GM12878 (cell line): ENCODE data around the gene PSMB8. TPM values are rescaled to one million over a fixed set of nuclear protein-coding genes. Genes with fewer than 3 reads are reported as not detected.

Source experiments
- ATAC-seq: fragments of 200-7000 bp; cut with Tn5 transposase; 3 replicates; pipeline ENCODE4 v1.9.1; 2020; ENCODE audit warnings: mild to moderate bottlenecking, moderate library complexity
- BruUV-seq: library from RNA; stranded (reverse); fragments of 400-500 nt; replicated peaks from 2 replicates; lab custom pipeline; 2021; lab: Mats Ljungman, UMichigan
- CTCF ChIA-PET: fragments of 300-600 bp; sonication (Branson Sonifier 250); formaldehyde crosslinking; extraction: SDS; loops from one replicate; lab custom pipeline; 2021; ENCODE audit warnings: inconsistent platforms; lab: Yijun Ruan, JAX
- POLR2A ChIA-PET: fragments of 350-600 bp; formaldehyde crosslinking; extraction: SDS; loops from one replicate; lab custom pipeline; 2021; ENCODE audit warnings: inconsistent platforms; lab: Charles Lee
- RAD21 ChIA-PET: fragments of 300-600 bp; sonication (Branson Sonifier 250); formaldehyde crosslinking; loops from one replicate; lab custom pipeline; 2023; ENCODE audit warnings: antibody characterized with exemption; ENCODE audit not compliant: unreplicated experiment; lab: Charles Lee
- SMC1A ChIA-PET: fragments of 300-600 bp; sonication (Branson Sonifier 250); formaldehyde crosslinking; loops from one replicate; lab custom pipeline; 2023; ENCODE audit not compliant: unreplicated experiment, uncharacterized antibody; lab: Charles Lee
- DNase-seq: peaks from one replicate; pipeline ENCODE4 v3.0.0-alpha.2; 2011; ENCODE audit warnings: low read depth, low spot score
- FAIRE-seq: peaks from 3 replicates; lab custom pipeline; 2011; peaks lifted over from hg19 to GRCh38; lab: Jason Lieb, UNC
- H2AFZ ChIP-seq: 2 replicates; pipeline ENCODE4 v1.6.0; 2011; ENCODE audit warnings: low read depth, low read length, control low read depth; ENCODE audit not compliant: control insufficient read depth
- H3K27ac ChIP-seq: 2 replicates; pipeline ENCODE4 v1.5.1; 2011; ENCODE audit warnings: control low read depth; ENCODE audit not compliant: control insufficient read depth, insufficient read depth
- H3K27me3 ChIP-seq, 2 experiments: replicated peaks in 1 of 2; 2 replicates each; pipeline versions ENCODE4 v1.6.0 to v1.6.1; 2011; ENCODE audit warnings: low read length in 1 of 2; ENCODE audit not compliant: control insufficient read depth in 2 of 2, insufficient read depth in 2 of 2
- H3K36me3 ChIP-seq, 2 experiments: 2 replicates each; pipeline ENCODE4 v1.5.1; 2011; ENCODE audit warnings: low read length in 1 of 2; ENCODE audit not compliant: control insufficient read depth in 2 of 2, insufficient read depth in 2 of 2
- H3K4me1 ChIP-seq: 2 replicates; pipeline ENCODE4 v1.6.1; 2011; ENCODE audit warnings: mild to moderate bottlenecking, low read length, moderate library complexity, mixed read lengths; ENCODE audit not compliant: control insufficient read depth, insufficient read depth
- H3K4me2 ChIP-seq: 2 replicates; pipeline ENCODE4 v1.6.0; 2011; ENCODE audit warnings: control low read depth; ENCODE audit not compliant: control insufficient read depth, insufficient read depth
- H3K4me3 ChIP-seq: fragments of 200-600 bp; sonication (generic); 2 replicates; pipeline ENCODE4 v1.5.1; 2016
- H3K79me2 ChIP-seq: 2 replicates; pipeline ENCODE4 v1.6.0; 2011; ENCODE audit warnings: low read length; ENCODE audit not compliant: control insufficient read depth, insufficient read depth
- H3K9ac ChIP-seq: 2 replicates; pipeline ENCODE4 v1.8.0; 2011; ENCODE audit warnings: low read length, control low read depth, mixed read lengths; ENCODE audit not compliant: control insufficient read depth, insufficient read depth
- H3K9me3 ChIP-seq: replicated peaks from 3 replicates; pipeline ENCODE4 v1.5.1; 2011; ENCODE audit warnings: mild to moderate bottlenecking, low read length; ENCODE audit not compliant: control insufficient read depth, insufficient read depth
- H4K20me1 ChIP-seq: 2 replicates; pipeline ENCODE4 v1.6.0; 2011; ENCODE audit not compliant: control insufficient read depth, insufficient read depth
- CBX3 ChIP-seq: fragments of 200-600 bp; sonication (generic); IDR thresholded peaks from 2 replicates; pipeline ENCODE4 v1.6.1; 2016; ENCODE audit warnings: low read depth, borderline replicate concordance
- E4F1 ChIP-seq: fragments of 450-650 bp; IDR thresholded peaks from 2 replicates; pipeline ENCODE4 v1.6.1; 2018; ENCODE audit warnings: borderline replicate concordance, mild to moderate bottlenecking; ENCODE audit not compliant: partially characterized antibody
- JUNB ChIP-seq: IDR thresholded peaks from 2 replicates; pipeline ENCODE4 v1.6.1; 2016; ENCODE audit warnings: antibody characterized with exemption, mild to moderate bottlenecking
- MXI1 ChIP-seq: fragments of 150-350 bp; IDR thresholded peaks from 2 replicates; pipeline ENCODE4 v1.6.1; 2011; ENCODE audit warnings: low read depth, mild to moderate bottlenecking, inconsistent platforms, low read length, improper control_type of control experiment
- NFYB ChIP-seq: IDR thresholded peaks from 2 replicates; pipeline ENCODE4 v1.6.1; 2011; ENCODE audit warnings: low read depth, mild to moderate bottlenecking, low read length, improper control_type of control experiment, moderate library complexity; ENCODE audit not compliant: insufficient read depth
- SMARCA5 ChIP-seq: fragments of 450-650 bp; IDR thresholded peaks from 2 replicates; pipeline ENCODE4 v1.6.1; 2017; ENCODE audit warnings: mild to moderate bottlenecking
- SPI1 ChIP-seq: IDR thresholded peaks from 2 replicates; pipeline ENCODE4 v1.6.1; 2011; ENCODE audit warnings: low read depth, mild to moderate bottlenecking, low read length, moderate library complexity, borderline replicate concordance; ENCODE audit not compliant: insufficient read depth
- STAT3 ChIP-seq: IDR thresholded peaks from 2 replicates; pipeline ENCODE4 v1.6.1; 2011; ENCODE audit warnings: low read depth, low read length, improper control_type of control experiment
- SUZ12 ChIP-seq: fragments of 200-600 bp; sonication (generic); IDR thresholded peaks from one replicate; pipeline ENCODE4 v1.6.1; 2018; ENCODE audit warnings: antibody characterized with exemption, mild to moderate bottlenecking; ENCODE audit not compliant: unreplicated experiment
- TCF12 ChIP-seq: IDR thresholded peaks from 2 replicates; pipeline ENCODE4 v1.6.1; 2011; ENCODE audit warnings: low read depth, mild to moderate bottlenecking, low read length
- WGBS: methylation state at CpG from one replicate; pipeline ENCODE4 v1.1.6; 2016; ENCODE audit warnings: low lambda C conversion rate; ENCODE audit not compliant: insufficient replicate concordance, insufficient coverage; ENCODE audit errors: missing lambda C conversion rate; 5-methylcytosine and 5-hydroxymethylcytosine counted together
- in situ Hi-C: fragments of 300-500 bp; cut with MboI; formaldehyde crosslinking; loops from 9 replicates; pipeline ENCODE4 v1.14.3; 2018; ENCODE audit warnings: mixed read lengths
- intact Hi-C: fragments of 100-400 bp; cut with micrococcal nuclease; formaldehyde crosslinking; loops from one replicate; pipeline ENCODE4 v1.14.2; 2022; ENCODE audit not compliant: unreplicated experiment
- polyA plus RNA-seq, 11 experiments: library from polyadenylated mRNA; depleted of rRNA in 4 of 11; unstranded in 6 of 11; stranded (reverse) in 5 of 11; fragments of >200 nt; fragmentation: Nextera tagmentation in 4 of 11; fragmentation: Illumina TruSeq in 1 of 11; extraction: Ambion mirVana in 4 of 11; extraction: Trizol in 1 of 11; gene quantifications; 1 replicate in 1 of 11; 2 replicates in 10 of 11; pipeline versions ENCODE4 v1.2.1 to v1.2.3, GENCODE V29; 2011 to 2016; ENCODE audit warnings: inconsistent platforms in 2 of 11, missing spikeins in 2 of 11, low read depth in 1 of 11
- total RNA-seq, 4 experiments: library from RNA; depleted of rRNA in 3 of 4; stranded (reverse); fragments of >200 nt in 3 of 4; fragmentation: Illumina TruSeq in 1 of 4; extraction: Trizol in 1 of 4; gene quantifications; 2 replicates each; pipeline versions ENCODE4 v1.2.1 to v1.2.3, GENCODE V29; 2013 to 2021

PSMB8 gene
- total and polyA plus RNA-seq, 10 of the 15 experiments (the other 5 are each of a cell fraction or from before 2014, with no cell fraction given) = 304 to 557 (median 379) TPM

- no peaks in the 10 kb centered on the region for H3K4me1 ChIP-seq
- H3K27me3 ChIP-seq = no peaks in the 10 kb centered on the region
- no TSS peak for BruUV-seq
- no peaks in the 10 kb centered on the region for H3K9me3 ChIP-seq
- no peak overlapping the region for H3K4me3 ChIP-seq
- H3K9ac ChIP-seq = no peak overlapping the region
- no peaks in the 10 kb centered on the region for H4K20me1 ChIP-seq
- ChIA-PET RAD21 (interaction anchor here (0.8 to 6.5 kb wide), 4 partner anchors 21 to 98 kb away, joined by 3 to 104 read pairs (median 4); no protein-coding TSS in a partner anchor), CTCF (interaction anchor here (0.7 to 1.3 kb wide), 7 partner anchors 18 to 95 kb away, joined by 3 to 15 read pairs (median 3); partner anchors contain the start of gene TAP2), POLR2A (interaction anchor here (0.9 to 1.2 kb wide), 2 partner anchors 44 to 51 kb away, joined by 3 read pairs; partner anchors contain the start of gene TAP2), SMC1A (interaction anchor here (1.3 kb wide), 2 partner anchors 44 to 95 kb away, joined by 5 to 9 read pairs; no protein-coding TSS in a partner anchor)
- ATAC-seq (no peak), DNase-seq (no peak), FAIRE-seq (no peak)
- no peak overlapping the region for H3K27ac ChIP-seq
- no peaks in the 10 kb centered on the region for H3K36me3 ChIP-seq
- WGBS = 91% methylated on average over 1 of the region's 1 CpG
- intact Hi-C loops = loop anchor here (10.0 kb wide), 1 partner anchor 195 kb away; no protein-coding TSS in a partner anchor
- in situ Hi-C loops = loop anchor here (5.0 kb wide), 1 partner anchor 98 kb away; no protein-coding TSS in a partner anchor
- no peak overlapping the region for H2AFZ ChIP-seq
- H3K79me2 ChIP-seq = peaks cover 2% of the 10 kb centered on the region; the same call in 1 of the 2 replicates
- TF ChIP-seq E4F1 (no peak), MXI1 (no peak), STAT3 (no peak), SMARCA5 (no peak), SUZ12 (no peak), CBX3 (no peak), SPI1 (no peak), JUNB (no peak), TCF12 (no peak), NFYB (no peak)
- TF ChIP-seq, all 136 proteins: peak for 0
- no peak overlapping the region for H3K4me2 ChIP-seq
These were observed 45.7 kb upstream of the PSMB8 start for GRCh38 chr6:32889533-32889932.
